ENCODE results near the gene TWIST2.

The TWIST2 gene

GRCh38 chr2:238955648-238956531 lies 108.0 kb downstream of the TWIST2 start:
- no peak for DNase-seq (ENCODE audit: low spot score)

GRCh38 chr2:238956676-238957075 lies 108.8 kb downstream of the TWIST2 start:
- no peak for DNase-seq (ENCODE audit: low spot score)

Data from germinal center (tissue), 1 donor.